ENCODE data around the gene PARD3.

The PARD3 gene

DNA sequence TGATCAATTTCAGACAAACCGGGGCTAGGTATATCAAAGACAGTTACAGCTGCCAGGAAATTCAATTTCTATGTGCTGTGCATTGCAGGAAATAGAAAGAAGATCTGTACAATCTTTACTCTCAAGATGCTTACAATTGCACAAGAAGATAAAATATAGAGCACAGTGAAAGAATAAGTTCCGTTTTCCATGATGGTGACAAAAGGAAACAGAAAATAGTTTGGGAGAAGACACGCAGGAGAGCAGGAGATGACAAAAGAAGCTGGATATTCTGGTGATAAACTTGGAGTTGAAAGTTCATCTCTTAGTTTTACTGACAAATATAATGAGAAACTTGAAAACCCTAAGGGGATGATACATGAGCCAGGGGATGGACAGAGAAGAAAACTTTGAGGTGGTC is 646.0 kb downstream of the PARD3 start:
- DNase-seq = no peak

DNA sequence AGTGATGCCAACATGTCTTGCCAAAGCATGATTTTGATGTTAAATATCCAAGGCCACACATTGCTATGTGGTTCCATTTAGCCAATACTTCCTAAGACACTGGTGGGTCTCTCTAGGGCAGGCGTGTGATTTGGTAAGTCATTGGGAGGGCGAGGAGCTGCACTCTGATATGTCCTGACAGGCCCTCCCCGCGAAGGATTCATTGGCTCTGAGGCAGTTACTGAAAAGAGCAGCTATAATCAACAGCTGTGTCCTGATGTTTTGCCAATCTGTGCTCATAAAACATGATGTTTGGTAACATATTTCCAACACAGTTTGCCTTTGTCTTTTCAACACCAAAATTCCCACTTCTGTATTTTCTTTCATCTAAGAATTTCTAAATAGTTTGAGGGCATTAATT is 646.7 kb downstream of the PARD3 start:
- DNase-seq = no peak

DNA sequence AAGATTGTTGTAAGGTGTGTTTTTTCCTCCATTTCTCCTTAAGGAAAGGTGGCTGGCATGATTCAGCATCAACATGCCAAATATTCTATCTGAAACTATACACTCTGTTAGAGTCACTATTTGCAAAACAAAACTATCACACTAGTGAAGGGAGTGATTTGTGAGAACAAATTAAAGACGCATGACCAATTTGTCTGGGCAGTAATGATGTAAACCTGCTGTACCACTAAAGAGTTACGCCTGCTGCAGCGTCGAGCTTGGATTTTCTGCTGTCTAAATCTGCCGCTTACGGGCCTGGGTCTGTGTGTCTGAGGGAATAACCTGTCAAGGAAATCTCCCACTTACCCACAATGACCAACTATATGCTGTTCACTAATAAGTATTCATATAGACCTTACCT is 648.3 kb downstream of the PARD3 start:
- DNase-seq = no peak

DNA sequence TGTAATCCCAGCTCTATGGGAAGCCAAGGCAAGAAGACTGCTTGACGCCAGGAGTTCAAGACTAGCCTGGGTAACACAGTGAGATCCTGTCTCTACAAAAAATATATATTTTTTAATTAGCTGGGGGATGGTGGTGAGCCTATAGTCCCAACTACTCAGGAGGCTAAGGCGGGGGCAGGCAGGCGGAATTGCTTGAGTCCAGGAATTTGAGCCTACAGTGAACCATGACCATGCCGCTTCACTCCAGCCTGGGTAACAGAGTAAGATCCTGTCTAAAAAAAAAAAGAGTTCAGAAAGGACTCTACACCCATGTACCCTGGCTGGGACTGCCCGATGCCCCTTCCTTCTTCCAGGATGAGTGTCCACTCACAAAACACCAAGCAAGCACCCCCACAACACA is 648.7 kb downstream of the PARD3 start:
- DNase-seq = no peak

DNA sequence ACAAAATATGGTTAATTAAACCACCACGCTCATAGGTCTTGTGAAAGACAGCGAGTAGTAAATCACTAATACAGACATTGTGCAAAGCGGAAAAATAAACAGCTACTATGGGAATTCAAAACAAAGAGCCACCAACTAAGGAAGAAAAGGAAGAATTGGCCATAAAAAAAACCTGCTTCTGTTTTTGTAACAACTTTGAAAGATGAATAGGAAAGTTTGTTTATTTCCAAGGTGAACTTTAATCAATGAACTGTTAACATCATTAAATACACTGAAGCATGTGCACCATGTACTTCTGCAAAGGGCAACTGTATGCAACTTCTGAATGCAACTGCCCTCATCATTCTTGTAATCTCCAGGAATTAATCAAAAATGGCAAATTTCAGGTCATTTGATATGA is 651.1 kb downstream of the PARD3 start:
- DNase-seq = no peak

DNA sequence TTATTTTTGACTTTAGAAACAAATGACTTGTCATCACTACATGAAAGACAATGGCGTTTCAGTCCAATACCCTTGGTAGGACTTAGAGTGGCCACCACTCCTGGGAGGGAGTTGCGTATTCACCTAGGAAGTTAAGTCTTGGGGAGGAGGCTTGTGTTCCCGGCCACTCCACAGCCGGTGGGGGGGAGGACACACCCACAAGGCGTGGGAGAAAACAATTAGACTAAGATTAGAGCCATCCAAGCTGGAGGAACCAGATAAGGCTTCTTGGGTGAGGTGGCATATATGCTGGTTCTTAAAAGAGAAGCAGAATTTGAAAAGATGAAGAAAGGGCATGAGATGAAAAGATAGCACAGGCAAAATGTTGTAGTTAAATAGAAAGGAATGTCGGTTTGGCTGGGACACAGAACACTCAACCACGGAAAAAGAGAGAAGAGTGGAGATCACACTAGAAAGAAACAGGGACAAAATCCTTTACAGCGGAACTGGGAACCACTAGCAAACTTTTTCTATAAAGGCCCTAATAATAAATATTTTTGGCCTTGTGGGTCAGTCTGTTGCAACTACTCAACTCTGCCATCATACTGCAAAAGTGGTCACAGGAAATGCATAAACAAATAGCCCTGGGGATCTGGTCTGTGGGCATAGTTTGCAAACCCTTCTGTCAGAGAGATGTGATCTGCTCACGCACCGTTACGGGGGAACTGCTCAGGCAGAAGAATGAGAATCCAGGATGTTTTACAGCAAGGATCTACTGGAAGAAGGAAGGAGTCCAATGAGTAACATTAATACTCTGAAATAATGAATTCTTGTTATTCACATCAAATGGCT is 651.8 kb downstream of the PARD3 start:
- no peak for DNase-seq

DNA sequence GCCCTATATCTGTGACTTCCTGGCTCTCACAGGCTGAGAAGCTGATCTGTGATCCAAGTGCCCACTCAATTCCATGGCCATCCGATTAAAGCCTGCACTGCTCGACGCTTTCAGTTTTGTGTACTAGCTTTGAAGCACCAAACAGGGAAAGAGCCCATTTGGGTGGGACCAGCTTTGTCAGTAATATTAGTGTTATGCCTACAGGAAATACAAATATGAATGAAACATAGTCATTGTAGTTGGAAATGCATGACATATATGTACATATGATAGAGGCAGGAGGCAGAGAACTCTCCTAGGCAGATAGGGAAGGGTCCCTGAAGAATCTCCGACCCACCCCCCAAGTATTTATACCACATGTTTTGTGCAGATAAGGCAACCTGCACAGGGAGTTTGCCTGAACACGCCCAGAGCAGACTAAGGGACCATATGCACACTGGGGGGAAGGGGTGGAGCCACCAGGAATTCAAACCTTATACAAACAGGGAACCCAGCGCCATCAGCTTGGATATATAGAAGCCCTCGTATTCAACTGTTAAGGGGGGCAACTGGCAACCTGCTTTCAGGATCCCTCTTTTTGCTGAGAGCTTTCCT is 653.2 kb downstream of the PARD3 start:
- DNase-seq = no peak

DNA sequence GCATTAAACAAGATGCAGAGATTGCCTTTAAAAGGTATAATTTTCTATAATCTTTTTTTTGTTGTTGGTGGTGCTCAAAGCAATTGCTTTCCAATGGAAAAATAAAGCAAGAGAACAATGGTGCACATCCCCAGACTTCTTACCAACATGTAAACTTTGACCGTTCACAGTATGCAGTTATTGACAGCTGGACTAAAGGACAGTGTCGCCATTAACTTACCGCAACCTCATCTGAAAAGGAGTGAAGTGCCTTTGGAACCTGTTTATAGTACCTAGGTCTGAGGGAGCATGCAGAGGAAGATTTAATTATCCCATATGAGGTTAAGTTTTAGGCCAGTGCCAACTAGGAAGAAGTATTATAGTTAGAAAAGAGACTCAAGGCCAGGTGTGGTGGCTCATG is 654.5 kb downstream of the PARD3 start:
- DNase-seq = no peak

DNA sequence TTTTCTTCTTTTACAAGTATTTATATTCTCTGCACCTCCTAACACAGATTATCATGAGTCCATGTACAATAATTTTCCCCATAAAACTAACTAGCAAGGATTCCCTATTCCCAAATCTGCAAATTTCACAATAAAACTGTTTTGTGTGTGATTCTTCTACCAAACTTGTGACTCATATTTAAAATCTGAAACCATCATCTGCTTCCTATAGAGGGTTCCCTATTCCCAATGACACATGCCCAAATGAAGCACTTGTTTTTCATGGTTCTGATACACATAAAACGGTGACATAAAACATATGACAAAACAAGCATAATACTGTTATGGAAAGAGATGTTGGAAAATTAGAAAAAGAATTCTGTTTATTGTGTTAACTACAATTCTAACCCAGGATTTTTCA is 657.6 kb downstream of the PARD3 start:
- DNase-seq = no peak

DNA sequence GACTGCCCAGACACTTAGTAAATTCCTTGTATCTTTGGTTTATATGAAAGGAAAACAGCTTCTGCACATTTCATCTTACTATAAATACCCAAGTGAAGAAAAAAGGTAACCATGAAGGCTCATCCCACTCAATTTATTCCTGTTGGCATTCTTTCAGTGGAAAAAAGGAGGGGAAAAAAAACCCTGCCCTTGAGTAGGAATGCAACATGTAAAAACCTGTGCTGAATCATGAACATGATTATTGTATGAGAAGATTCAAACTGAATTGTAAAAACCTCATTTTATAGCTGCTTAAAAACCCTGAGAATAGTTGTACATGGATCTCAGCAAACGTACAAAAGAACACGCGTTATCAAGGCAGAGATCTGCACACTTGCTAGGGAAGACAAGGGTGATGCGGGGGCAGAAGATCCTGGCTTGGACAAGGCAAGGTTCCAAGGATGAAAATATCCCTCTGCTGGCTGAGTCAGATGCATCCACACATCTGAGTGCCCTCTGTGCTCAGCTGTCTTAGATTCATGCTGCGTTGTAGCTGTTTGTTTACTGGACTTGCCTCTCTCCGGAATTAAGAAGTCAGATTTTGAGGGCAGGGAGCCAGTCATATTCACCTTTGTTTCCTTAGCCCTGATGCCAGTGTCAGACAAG is 658.2 kb downstream of the PARD3 start:
- no peak for DNase-seq

DNA sequence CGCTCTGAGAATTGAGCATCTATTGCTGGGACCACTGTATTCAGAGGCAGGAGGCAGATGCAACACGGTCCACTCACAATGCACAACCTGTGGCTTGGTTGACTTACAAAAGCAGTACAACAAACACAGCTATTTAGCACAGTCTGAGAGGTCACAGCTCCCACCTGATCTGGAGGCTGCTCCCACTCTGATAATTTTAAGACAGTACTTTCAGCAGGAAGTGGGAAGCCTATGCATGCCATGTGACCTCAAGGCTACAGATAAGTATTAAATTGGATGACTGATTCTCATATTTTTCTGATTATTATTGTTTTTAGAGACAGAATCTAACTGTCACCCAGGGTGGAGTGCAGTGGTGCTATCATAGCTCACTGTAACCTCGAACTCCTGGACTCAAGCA is 659.3 kb downstream of the PARD3 start:
- no peak for DNase-seq

DNA sequence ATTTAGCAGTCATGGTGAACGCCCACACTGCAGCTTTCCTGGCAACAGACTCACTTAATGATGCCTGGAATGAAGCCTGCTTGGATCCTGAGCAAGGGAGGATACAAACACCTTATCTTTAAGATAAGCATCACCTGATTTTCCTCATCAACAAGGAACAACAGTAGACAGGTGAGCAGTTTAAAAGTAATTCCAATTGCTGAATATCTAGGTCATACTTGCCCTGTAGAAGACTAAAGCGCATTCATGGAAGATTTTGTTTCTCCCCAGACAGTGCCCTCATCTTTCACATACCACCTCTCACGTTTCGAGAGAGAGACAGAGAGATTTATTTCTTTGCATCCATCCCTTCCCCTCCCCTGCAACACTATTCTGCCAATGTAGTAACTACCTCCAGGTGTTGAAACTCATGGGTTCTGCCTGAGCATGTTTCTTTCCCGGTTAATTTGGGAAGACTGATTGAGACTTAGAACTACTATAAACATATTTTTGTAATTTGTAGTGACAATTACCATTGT is 660.7 kb downstream of the PARD3 start:
- DNase-seq = no peak

DNA sequence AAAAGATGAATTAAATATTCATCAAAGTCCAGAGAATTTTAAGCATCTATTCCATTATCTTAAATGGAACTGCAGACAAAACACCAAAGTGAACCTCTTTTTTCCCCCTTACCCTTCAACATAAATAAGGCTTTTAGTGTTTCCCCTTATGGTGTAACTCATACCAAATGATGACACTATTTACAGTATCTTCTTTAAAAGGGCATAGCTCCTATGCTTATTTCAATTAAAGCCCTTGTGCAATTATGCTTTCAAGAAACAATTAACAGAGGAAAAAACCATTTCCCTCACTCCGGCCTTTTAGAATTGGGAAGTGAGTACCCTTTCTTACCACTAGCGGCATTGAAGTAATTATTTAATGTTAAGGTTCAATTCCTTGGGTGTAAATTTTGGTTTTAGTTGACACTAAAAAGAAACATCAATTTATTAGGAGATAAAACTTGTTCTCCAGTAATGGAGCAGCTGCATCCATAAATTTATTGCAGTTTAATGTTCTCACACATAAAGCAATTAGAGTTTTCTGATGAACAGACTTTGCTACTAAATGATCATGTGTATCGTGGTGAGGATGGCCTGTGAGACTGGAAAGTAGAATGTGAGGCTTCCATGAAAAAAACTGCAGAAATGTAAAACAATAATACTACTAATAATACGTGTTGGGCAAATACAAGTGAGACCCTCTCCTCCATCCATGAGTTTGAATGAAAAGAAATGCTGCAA is 661.3 kb downstream of the PARD3 start:
- DNase-seq = no peak

DNA sequence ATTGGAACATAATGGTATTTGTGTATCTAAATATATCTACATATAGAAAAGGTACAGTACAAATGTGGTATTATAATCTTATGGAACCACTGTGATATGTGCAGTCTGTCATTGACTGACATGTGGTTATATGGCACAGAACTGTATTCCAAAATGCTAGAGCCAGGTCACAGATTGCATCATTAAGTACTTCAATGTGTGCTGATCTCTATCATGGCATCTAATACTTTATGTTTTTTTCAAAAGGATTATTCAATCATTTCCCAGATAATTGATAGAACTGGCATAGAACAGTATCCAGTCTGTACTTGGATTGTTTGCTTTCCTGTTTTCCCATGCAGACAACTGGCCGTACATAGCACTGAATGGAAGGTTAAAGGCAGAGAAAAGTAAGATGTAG is 662.7 kb downstream of the PARD3 start:
- no peak for DNase-seq

DNA sequence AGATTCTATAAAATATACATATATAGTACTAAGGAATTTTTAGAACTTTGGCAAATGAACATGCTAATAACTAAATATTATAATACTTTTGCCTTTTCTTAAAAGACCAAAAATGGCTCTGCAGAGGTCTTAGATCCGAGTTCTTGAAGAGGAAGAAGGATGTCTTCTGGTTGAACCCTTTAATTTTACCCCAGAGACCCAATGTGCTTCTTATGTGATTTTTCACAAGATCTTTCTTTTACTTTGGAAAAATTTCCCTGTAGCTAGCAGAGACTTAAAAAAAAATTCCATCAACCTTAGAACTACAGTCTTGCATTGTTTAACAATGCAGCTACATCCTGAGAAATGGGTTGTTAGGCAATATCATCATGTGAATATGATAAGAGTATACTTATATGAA is 663.2 kb downstream of the PARD3 start:
- no peak for DNase-seq

DNA sequence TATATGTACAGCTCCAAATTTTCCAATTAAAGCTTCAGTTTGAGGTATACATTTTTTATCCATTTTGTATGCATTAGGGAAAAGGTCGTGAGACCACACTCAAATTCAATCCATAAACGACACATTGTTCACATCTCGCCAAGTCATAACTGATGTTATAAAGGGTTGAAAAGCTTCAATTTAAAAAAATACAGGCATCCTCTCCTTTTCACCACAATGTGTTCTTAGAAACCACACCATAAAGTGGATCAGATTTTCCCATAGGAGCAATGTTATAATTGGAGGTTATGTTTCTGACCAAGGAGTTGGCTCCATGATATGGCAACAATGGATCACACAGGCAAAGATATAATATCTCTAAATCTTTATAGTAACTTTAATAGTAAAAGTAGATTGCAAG is 663.6 kb downstream of the PARD3 start:
- DNase-seq = no peak

DNA sequence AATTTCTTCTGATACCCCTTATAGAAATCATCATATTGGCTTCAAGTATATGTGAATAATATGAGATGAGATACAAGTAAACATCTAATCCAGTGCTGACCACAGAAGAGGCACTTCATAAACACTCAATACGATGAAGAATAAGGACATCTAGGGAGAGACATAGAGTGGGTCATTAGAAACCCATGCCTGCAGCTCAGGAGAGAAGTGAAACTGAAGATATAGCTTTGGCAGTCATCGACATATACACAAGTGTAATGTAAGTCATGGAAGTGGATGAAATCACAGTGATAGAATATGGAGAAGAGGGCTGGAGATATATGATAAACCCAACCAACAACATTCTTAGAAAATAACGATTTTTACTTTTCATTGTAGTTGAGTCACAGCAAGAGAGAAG is 665.0 kb downstream of the PARD3 start:
- no peak for DNase-seq

DNA sequence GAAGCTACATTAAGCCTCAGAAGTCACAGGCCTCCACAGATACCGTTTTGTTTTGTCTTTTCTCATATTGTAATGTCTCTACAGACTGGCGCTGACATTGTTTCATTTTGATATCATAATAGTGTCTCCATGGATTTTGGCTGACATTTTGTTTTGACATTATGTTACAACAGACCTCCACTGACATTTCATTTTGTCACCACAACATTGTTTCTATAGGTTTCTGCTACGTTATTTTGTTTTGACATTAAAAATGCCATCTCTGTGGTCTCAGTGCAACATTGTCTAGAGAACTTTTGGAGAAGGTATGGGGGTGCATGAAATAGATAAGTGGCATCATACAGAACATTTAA is 666.8 kb downstream of the PARD3 start:
- DNase-seq = no peak

DNA sequence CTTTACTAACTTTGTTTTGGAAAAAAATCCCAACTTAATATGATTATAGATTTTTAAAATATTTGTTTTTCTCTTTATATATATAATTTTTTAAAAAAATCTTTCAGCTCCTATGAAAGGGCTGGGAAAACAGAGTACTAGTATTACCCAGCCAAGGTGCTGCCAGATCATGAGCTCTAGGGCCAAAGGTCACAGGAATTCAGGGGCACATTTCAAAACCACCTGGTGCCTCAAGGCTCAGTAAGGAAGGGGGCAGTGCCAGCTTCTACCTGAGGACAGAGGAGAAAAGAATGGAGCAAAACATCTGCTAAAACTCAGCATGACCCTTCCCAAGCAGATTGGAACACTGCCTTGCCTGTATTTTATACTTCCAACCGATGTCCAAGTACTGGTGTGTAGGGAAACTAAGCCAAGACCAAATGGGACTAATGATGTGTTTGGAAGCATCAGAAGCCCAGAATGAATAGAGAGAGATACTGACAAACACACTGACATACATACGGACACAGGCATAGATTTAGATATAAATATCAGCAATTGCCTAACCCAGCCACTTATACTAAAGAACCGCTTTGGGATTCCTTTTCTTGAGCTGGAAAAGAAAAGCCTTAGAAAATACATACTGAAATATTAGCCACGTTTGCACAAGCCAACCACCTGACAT is 667.3 kb downstream of the PARD3 start:
- no peak for DNase-seq

DNA sequence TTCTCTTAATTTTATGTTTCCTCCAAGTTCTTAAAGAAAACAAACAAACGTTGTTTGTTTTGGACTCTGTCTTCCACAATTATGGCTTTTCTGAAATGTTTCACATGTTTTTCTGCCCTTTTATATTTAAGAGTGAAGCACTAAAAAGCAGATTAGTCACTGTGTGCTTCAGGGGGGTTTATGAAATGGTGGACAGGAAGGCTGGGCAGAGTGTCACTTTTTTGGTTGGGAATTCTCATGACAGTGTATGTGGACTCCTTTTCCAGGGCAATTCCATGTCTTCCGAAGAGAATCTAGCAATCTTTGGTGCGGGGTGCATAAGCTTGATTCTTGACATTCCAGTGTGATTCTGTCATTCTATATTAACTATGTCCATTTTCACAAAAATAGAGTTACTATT is 669.4 kb downstream of the PARD3 start:
- DNase-seq = no peak

DNA sequence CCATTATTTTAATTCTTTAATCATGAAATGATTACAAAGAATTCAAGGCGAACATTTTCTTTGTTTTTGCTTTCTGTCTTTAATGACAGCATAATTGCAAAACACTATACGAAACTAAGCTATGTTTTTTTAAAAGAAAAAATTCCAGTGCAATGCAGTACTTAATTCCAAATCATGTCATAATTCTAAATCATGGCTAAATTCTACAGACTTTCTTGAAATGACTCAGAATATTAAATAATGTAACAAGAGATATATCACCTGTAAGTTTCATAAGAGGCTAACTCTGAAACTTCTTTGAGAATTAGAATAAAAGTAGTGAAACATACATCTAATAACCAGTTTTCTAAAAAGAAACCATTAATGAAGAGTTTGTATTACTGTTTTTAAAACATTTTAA is 671.6 kb downstream of the PARD3 start:
- DNase-seq = no peak

DNA sequence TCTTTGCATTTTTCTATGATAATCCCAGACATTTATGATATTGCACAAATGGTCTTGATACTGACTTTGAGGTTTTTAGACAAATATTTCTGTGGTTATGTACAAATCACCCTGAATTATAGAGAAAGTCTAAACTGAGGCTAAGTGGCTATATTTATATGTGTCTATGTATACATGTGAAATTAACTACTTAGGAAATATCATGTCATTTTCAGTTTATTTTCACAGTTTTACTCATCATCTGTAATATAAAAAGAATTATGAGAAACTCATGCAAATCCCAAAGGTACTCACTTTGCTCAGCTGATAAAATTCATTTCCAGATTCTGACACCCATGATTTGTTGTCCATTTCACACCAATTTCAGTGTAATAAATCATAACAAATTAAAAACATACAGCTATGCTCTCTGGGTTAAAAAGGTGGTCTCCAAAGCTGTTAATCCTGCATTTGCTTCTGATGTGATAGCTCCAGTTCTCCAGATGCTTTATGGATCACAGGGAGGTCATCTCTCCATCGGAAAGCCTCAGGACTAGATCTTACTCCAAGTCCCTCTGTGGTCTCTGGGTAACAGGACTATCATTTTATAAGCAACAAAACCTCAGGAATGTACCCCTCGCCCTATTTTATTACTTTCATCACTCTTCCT is 673.9 kb downstream of the PARD3 start:
- no peak for DNase-seq
